ENCODE data around the gene KIF5A. TPM values are rescaled to one million over a fixed set of nuclear protein-coding genes. Genes with fewer than 3 reads are reported as not detected.
"Not testable (repeated sequence)": the region's sequence is repeated elsewhere in the genome, so short reads cannot be mapped to it uniquely, and the experiment has no call there.

The KIF5A gene
- total RNA-seq, 4 donors from 2014 or later: 0.15 to 0.22 (median 0.19) TPM; not detected in 1

GRCh38 chr12:57615637-57616036 is 65.8 kb downstream of the KIF5A start:
- H3K4me1 ChIP-seq: peaks cover 10 to 69% (median 13%) of the 10 kb centered on the region in 3 donors
- H3K9me3 ChIP-seq: no peaks in the 10 kb centered on the region
- peaks cover 0 to 12% (median 0%) of the 10 kb centered on the region in 3 donors for H3K36me3 ChIP-seq
- peaks cover 6 to 94% (median 10%) of the 10 kb centered on the region in 4 donors for H3K27me3 ChIP-seq
- intact Hi-C loops (cut with DNase I): no loop called here
- 78 to 84% methylated on average over 3 of the region's 5 CpGs for WGBS, 2 donors
- H3K27ac ChIP-seq: no peak overlapping the region
- no peak overlapping the region for H3K4me3 ChIP-seq
- no peak for DNase-seq
- TF ChIP-seq POLR2A (IDR thresholded peaks at IDR 0.05) (no peak), CTCF (IDR thresholded peaks at IDR 0.05) (no peak)

- H3K9me3 ChIP-seq: no peaks in the 10 kb centered on the region
- no peak overlapping the region for H3K4me3 ChIP-seq
- WGBS, 2 donors: 72 to 94% methylated on average over 2 to 3 of the region's 3 CpGs
- H3K4me1 ChIP-seq: peaks cover 12 to 69% (median 17%) of the 10 kb centered on the region in 3 donors
- intact Hi-C loops (cut with DNase I): no loop called here
- no peak for TF ChIP-seq POLR2A (IDR thresholded peaks at IDR 0.05)
- TF ChIP-seq CTCF (IDR thresholded peaks at IDR 0.05): no peak
- DNase-seq: no peak
- peaks cover 14 to 94% (median 19%) of the 10 kb centered on the region in 4 donors for H3K27me3 ChIP-seq
- no peak overlapping the region for H3K27ac ChIP-seq
- peaks cover 0 to 12% (median 0%) of the 10 kb centered on the region in 3 donors for H3K36me3 ChIP-seq
These were observed 66.7 kb downstream of the KIF5A start for GRCh38 chr12:57616383-57617101.

- Histone ChIP-seq H3K4me1 (peaks cover 11 to 62% (median 22%) of the 10 kb centered on the region in 3 donors), H3K27me3 (peaks cover 16 to 94% (median 23%) of the 10 kb centered on the region in 4 donors), H3K9me3 (no peaks in the 10 kb centered on the region), H3K4me3 (no peak overlapping the region), H3K36me3 (peaks cover 0 to 12% (median 0%) of the 10 kb centered on the region in 3 donors), H3K27ac (no peak overlapping the region)
- WGBS, 2 donors: 56 to 60% methylated on average over 6 to 9 of the region's 11 CpGs
- DNase-seq: no peak
- intact Hi-C loops (cut with DNase I): no loop called here
- TF ChIP-seq CTCF (IDR thresholded peaks at IDR 0.05): no peak
These were observed 68.1 kb downstream of the KIF5A start for GRCh38 chr12:57617942-57618341.

- H3K4me3 ChIP-seq; intact Hi-C loops (cut with DNase I); H3K27ac ChIP-seq; DNase-seq; H3K9me3 ChIP-seq: not testable (repeated sequence)
- peaks cover 11 to 57% (median 22%) of the 10 kb centered on the region in 3 donors for H3K4me1 ChIP-seq
- 93 to 95% methylated on average over 5 to 6 of the region's 6 CpGs for WGBS, 2 donors
- H3K27me3 ChIP-seq: peaks cover 16 to 94% (median 23%) of the 10 kb centered on the region in 4 donors
- H3K36me3 ChIP-seq: peaks cover 0 to 12% (median 0%) of the 10 kb centered on the region in 3 donors
These were observed 68.6 kb downstream of the KIF5A start for GRCh38 chr12:57618431-57618830.

GRCh38 chr12:57618966-57619433 is 69.2 kb downstream of the KIF5A start:
- Histone ChIP-seq H3K4me3 (peak overlapping the region in 2 of 4 donors; percentile 4 to 40), H3K9me3 (no peaks in the 10 kb centered on the region), H3K27me3 (peaks cover 16 to 94% (median 23%) of the 10 kb centered on the region in 4 donors), H3K4me1 (peaks cover 11 to 52% (median 22%) of the 10 kb centered on the region in 3 donors), H3K36me3 (peaks cover 0 to 12% (median 0%) of the 10 kb centered on the region in 3 donors), H3K27ac (no peak overlapping the region)
- no peak for DNase-seq
- intact Hi-C loops (cut with DNase I): no loop called here
- no peak for TF ChIP-seq CTCF (IDR thresholded peaks at IDR 0.05)
- TF ChIP-seq POLR2A (IDR thresholded peaks at IDR 0.05): no peak
- WGBS, 2 donors: 58 to 70% methylated on average over 14 of the region's 16 CpGs
